Central memory CD8-positive, alpha-beta T cell (primary cell): ENCODE measurements around the gene APRT.
A peak's percentile ranks its signal among the peaks of the same experiment; 100 is the strongest.
"Not testable (repeated sequence)": the region's sequence is repeated elsewhere in the genome, so short reads cannot be mapped to it uniquely, and the experiment has no call there.

Source experiments
- ATAC-seq: fragments of 150-1000 bp; cut with Tn5 transposase; replicated peaks from 2 replicates; pipeline ENCODE4 v1.10.0; 2022; ENCODE audit warnings: mild to moderate bottlenecking, moderate FRiP score, moderate number of reproducible peaks; ENCODE audit not compliant: poor library complexity, severe bottlenecking; ENCODE audit errors: extremely low read depth
- DNase-seq, 2 donors: peaks; one replicate each; pipeline ENCODE4 v3.0.0; 2021; ENCODE audit warnings: low spot score in 2 of 2
- H3K27ac Mint-ChIP-seq: one replicate; pipeline ENCODE4 v1.8.0; 2022; ENCODE audit warnings: low read depth, mild to moderate bottlenecking, moderate library complexity, mixed read lengths
- H3K27me3 Mint-ChIP-seq: one replicate; pipeline ENCODE4 v1.8.0; 2022; ENCODE audit warnings: mixed read lengths
- H3K36me3 Mint-ChIP-seq: one replicate; pipeline ENCODE4 v1.8.0; 2022; ENCODE audit warnings: mild to moderate bottlenecking, moderate library complexity, mixed read lengths; ENCODE audit not compliant: insufficient read depth
- H3K4me1 Mint-ChIP-seq: one replicate; pipeline ENCODE4 v1.8.0; 2022; ENCODE audit warnings: mixed read lengths
- H3K4me3 Mint-ChIP-seq: one replicate; pipeline ENCODE4 v1.8.0; 2022; ENCODE audit warnings: mild to moderate bottlenecking, moderate library complexity, mixed read lengths
- H3K9me3 Mint-ChIP-seq: one replicate; pipeline ENCODE4 v1.8.0; 2022; ENCODE audit warnings: mixed read lengths

Gene APRT

GRCh38 chr16:88793251-88793954, 18.3 kb downstream of the APRT start:
- Mint-ChIP-seq H3K4me3 (no peak overlapping the region), H3K27me3 (no peaks in the 10 kb centered on the region), H3K9me3 (no peaks in the 10 kb centered on the region), H3K27ac (no peak overlapping the region), H3K4me1 (peaks cover 33% of the 10 kb centered on the region), H3K36me3 (peaks cover 4% of the 10 kb centered on the region)
- no peak for ATAC-seq
- DNase-seq, result no peak

GRCh38 chr16:88792668-88793250, 19.0 kb downstream of the APRT start:
- Mint-ChIP-seq H3K27ac (no peak overlapping the region), H3K4me1 (peaks cover 33% of the 10 kb centered on the region), H3K27me3 (no peaks in the 10 kb centered on the region), H3K9me3 (no peaks in the 10 kb centered on the region), H3K36me3 (peaks cover 4% of the 10 kb centered on the region), H3K4me3 (peak overlapping the region; percentile 65)
- ATAC-seq (no peak), DNase-seq (no peak)

GRCh38 chr16:88792078-88792550, 19.6 kb downstream of the APRT start:
- no peaks in the 10 kb centered on the region for H3K9me3 Mint-ChIP-seq
- ATAC-seq (no peak), DNase-seq (no peak)
- H3K36me3 Mint-ChIP-seq, result peaks cover 4% of the 10 kb centered on the region
- H3K27ac Mint-ChIP-seq, result peak overlapping the region; percentile 76
- peaks cover 33% of the 10 kb centered on the region for H3K4me1 Mint-ChIP-seq
- peak overlapping the region; percentile 65 for H3K4me3 Mint-ChIP-seq
- H3K27me3 Mint-ChIP-seq, result no peaks in the 10 kb centered on the region

- Mint-ChIP-seq H3K36me3 (peaks cover 4% of the 10 kb centered on the region), H3K9me3 (no peaks in the 10 kb centered on the region), H3K4me1 (peaks cover 33% of the 10 kb centered on the region), H3K4me3 (peak overlapping the region; percentile 68), H3K27ac (peak overlapping the region; percentile 76), H3K27me3 (no peaks in the 10 kb centered on the region)
- no peak for DNase-seq
- peak; percentile 73 for ATAC-seq
Observed at GRCh38 chr16:88790312-88791211, 21.2 kb downstream of the APRT start.

- DNase-seq (no peak), ATAC-seq (no peak)
- H3K9me3 Mint-ChIP-seq, result no peaks in the 10 kb centered on the region
- H3K4me3 Mint-ChIP-seq, result peak overlapping the region; percentile 68
- peaks cover 4% of the 10 kb centered on the region for H3K36me3 Mint-ChIP-seq
- H3K4me1 Mint-ChIP-seq, result peaks cover 24% of the 10 kb centered on the region
- peak overlapping the region; percentile 76 for H3K27ac Mint-ChIP-seq
- H3K27me3 Mint-ChIP-seq, result no peaks in the 10 kb centered on the region
Observed at GRCh38 chr16:88789594-88789993, 22.1 kb downstream of the APRT start.

GRCh38 chr16:88788749-88789148, 23.0 kb downstream of the APRT start:
- not testable (repeated sequence) for H3K36me3 Mint-ChIP-seq, H3K27ac Mint-ChIP-seq, DNase-seq, H3K9me3 Mint-ChIP-seq, ATAC-seq, H3K4me3 Mint-ChIP-seq, H3K27me3 Mint-ChIP-seq
- peaks cover 25% of the 10 kb centered on the region for H3K4me1 Mint-ChIP-seq

- Mint-ChIP-seq H3K27me3 (no peaks in the 10 kb centered on the region), H3K36me3 (peaks cover 5% of the 10 kb centered on the region), H3K27ac (no peak overlapping the region), H3K9me3 (no peaks in the 10 kb centered on the region), H3K4me3 (no peak overlapping the region), H3K4me1 (peaks cover 34% of the 10 kb centered on the region)
- DNase-seq (no peak), ATAC-seq (no peak)
Observed at GRCh38 chr16:88787579-88788314, 24.0 kb downstream of the APRT start.

GRCh38 chr16:88785106-88785924, 26.4 kb downstream of the APRT start, which contains the start of gene PIEZO1:
TSS of gene PIEZO1 (minus strand) at chr16:88785220. CDS start at chr16:88784964, 256 bp downstream.
- H3K9me3 Mint-ChIP-seq, result no peaks in the 10 kb centered on the region
- peak within 1 kb of the TSS; percentile 46 for H3K27ac Mint-ChIP-seq
- peaks cover 45% of the 10 kb centered on the region for H3K4me1 Mint-ChIP-seq
- peaks cover 10% of the 10 kb centered on the region for H3K36me3 Mint-ChIP-seq
- H3K27me3 Mint-ChIP-seq, result no peaks in the 10 kb centered on the region
- peak within 1 kb of the TSS; percentile 71 for H3K4me3 Mint-ChIP-seq
- ATAC-seq (peak; percentile 38), DNase-seq (peak; percentile 80 to 83)

- ATAC-seq (peak; percentile 2), DNase-seq (no peak)
- peak overlapping the region; percentile 71 for H3K4me3 Mint-ChIP-seq
- peaks cover 10% of the 10 kb centered on the region for H3K36me3 Mint-ChIP-seq
- no peaks in the 10 kb centered on the region for H3K9me3 Mint-ChIP-seq
- peaks cover 45% of the 10 kb centered on the region for H3K4me1 Mint-ChIP-seq
- no peak overlapping the region for H3K27ac Mint-ChIP-seq
- H3K27me3 Mint-ChIP-seq, result no peaks in the 10 kb centered on the region
Observed at GRCh38 chr16:88784856-88785105, 26.9 kb downstream of the APRT start.

GRCh38 chr16:88784074-88784855, 27.5 kb downstream of the APRT start:
- H3K27ac Mint-ChIP-seq, result peak overlapping the region; percentile 86
- no peak for DNase-seq
- no peaks in the 10 kb centered on the region for H3K9me3 Mint-ChIP-seq
- no peaks in the 10 kb centered on the region for H3K27me3 Mint-ChIP-seq
- H3K36me3 Mint-ChIP-seq, result peaks cover 10% of the 10 kb centered on the region
- peak overlapping the region; percentile 71 for H3K4me3 Mint-ChIP-seq
- H3K4me1 Mint-ChIP-seq, result peaks cover 44% of the 10 kb centered on the region
- no peak for ATAC-seq

GRCh38 chr16:88783391-88784073, 28.2 kb downstream of the APRT start:
- Mint-ChIP-seq H3K4me3 (peak overlapping the region; percentile 71), H3K27ac (peak overlapping the region; percentile 86), H3K27me3 (no peaks in the 10 kb centered on the region), H3K9me3 (no peaks in the 10 kb centered on the region), H3K4me1 (peaks cover 45% of the 10 kb centered on the region), H3K36me3 (peaks cover 10% of the 10 kb centered on the region)
- ATAC-seq (no peak), DNase-seq (no peak)
